SK-N-DZ (cell line): Measurements from ENCODE around the gene GRIP1.

Experiments used
- DNase-seq: peaks from one replicate; pipeline ENCODE4 v3.0.0-alpha.2; 2015; ENCODE audit warnings: low spot score

Gene GRIP1

DNA sequence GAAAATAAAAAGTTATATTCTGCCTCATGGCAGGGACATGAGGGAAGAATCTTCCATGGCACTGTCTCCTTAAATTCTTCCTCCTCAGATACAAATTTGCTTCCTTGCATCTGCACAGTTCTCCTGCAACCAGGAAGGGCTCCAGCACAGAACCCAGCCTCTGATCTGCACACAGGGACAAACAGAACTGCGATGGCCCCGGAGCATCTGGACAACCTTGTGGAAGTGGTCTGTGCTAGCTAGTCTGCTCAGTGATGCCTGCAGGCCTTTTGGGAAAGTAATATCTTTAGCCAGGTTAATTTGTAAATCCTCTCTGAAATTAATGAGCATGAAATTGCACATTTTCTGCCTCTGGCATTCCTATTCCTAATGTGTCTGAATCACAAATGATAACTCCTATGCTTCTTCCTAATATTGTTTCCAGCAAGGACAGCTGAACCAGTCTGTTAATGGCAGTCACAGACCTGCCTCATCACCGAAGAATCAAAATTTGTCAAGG is 74.8 kb downstream of the GRIP1 start:
- no peak for DNase-seq

- DNase-seq, result no peak
Observed at GRCh38 chr12:66603461-66603860, 75.4 kb downstream of the GRIP1 start.

DNA sequence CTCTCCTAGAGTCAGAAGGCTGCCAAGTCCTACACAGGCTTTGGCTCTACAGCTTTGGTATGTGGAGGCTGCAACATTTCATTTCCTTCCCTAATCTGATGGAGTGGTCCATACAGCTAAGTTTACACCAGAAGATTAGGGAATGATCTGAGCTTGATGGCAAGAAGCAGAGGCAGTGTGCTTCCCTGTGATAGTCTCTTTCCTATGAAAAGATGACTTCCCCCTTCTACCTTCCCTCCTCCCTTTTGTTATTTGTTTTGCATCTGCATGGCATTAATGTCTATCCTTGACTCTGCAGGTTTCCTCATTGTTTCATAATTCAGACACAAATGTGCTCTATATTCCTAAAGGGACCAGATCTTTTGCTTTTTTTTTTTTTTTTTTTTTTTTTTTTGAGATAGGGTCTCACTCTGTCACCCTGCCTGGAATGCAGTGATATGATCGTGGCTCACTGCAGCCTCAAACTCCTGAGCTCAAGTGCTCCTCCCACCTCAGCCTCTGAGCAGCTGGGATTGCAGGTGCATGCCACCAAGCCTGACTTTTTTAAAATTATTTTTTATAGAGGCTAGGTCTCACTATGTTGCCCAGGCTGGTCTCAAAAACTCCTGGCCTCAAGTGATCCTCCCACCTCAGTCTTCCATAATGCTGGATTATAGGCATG is 76.3 kb downstream of the GRIP1 start:
- no peak for DNase-seq

GRCh38 chr12:66600903-66601302 is 78.0 kb downstream of the GRIP1 start:
- no peak for DNase-seq

- no peak for DNase-seq
Observed at GRCh38 chr12:66599816-66600215, 79.1 kb downstream of the GRIP1 start.

DNA sequence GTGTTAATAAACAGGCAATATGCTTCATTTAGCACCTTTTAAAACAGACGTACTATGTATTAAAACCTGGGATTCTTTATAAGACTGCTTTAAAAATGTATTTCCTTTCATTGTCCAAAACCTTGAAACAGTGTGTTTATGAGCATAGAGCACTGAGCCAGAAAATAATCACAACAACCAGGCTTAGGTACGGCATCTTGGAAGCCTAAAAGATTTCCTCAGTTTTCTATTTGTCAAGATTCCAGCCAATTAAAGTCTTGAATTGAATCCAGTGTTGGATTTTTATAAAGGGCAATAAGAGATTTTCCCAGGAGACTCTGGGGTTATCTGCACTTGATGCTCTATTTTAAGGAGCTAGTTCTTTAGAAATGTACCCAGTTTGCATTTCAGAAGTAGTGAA is 80.3 kb downstream of the GRIP1 start:
- no peak for DNase-seq

DNA sequence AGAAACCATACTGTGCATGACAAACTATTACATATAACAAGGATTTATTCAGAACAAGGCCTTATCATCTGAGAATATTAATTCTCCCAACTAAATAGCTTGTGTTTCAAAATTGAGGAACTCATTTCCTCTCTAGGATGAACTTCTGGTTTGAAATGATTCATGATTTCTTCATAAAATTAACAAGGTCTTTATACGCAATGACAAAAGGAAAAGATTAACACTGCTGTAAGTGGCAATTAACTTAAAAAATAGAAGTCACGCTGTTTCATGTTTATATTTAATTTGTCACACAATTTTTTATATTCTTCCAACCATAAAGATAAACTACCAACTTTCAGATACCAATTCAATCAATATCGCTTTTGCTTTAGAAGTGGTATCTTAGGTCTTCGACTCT is 80.8 kb downstream of the GRIP1 start:
- no peak for DNase-seq

GRCh38 chr12:66596199-66596598 is 82.7 kb downstream of the GRIP1 start:
- no peak for DNase-seq

DNA sequence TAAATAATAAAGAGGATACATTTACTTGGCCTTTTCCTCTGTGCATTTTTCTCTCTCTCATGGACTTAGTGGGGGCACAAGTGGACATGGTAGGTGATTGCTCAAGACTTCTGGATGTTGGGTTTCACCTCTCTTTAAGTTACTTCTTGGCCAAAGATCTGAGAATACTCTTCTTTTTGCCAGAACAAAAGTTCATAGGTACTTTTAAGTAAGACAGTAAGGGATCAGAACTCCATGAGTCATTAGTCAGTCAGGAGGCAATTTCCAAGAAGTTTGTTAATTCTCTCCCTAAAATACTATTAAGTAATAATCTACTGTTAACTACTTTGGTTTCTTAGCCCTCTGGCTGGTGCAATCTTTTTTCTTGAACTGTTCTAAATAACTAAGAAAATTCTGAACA is 84.2 kb downstream of the GRIP1 start:
- DNase-seq, result no peak

GRCh38 chr12:66590275-66590985 is 88.4 kb downstream of the GRIP1 start:
- no peak for DNase-seq

GRCh38 chr12:66589095-66589494 is 89.8 kb downstream of the GRIP1 start:
- no peak for DNase-seq

DNA sequence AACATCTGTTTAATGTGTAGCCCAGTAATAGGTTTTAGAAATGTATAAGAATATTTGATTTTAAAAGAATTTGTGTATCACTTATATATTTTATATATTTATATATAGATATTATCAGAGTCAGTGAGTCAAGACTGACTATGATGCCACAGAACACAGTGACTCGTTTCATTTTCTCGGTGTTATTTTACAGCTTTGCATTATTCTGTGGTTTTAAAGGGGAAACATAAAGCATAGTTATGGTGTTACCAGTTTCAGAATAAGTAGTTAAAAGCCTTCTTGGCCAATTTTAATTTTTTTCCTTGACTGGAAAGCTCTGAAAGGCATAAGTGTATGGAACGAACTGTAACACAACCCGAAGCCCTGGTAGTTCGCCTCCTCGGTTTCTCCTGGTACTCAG is 91.0 kb downstream of the GRIP1 start:
- no peak for DNase-seq

DNA sequence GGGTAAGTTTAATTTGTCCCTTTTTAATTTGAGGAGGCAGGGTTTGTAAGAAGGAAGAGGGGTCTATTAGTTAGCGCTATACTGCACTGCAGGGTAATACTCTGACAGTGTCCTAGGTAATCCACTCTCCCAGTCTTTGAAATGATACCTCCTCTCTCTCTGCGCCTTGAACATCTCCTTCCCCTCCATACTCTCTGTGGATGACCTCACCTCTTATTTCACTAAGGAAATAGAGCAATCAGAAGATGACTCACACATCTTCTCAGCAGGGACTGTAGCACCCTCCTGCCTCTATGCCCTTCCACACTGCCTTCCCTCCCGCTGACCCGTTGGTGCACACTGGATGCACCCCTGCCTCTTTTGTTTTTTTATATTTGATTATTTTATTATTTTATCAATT is 94.2 kb downstream of the GRIP1 start:
- no peak for DNase-seq

DNA sequence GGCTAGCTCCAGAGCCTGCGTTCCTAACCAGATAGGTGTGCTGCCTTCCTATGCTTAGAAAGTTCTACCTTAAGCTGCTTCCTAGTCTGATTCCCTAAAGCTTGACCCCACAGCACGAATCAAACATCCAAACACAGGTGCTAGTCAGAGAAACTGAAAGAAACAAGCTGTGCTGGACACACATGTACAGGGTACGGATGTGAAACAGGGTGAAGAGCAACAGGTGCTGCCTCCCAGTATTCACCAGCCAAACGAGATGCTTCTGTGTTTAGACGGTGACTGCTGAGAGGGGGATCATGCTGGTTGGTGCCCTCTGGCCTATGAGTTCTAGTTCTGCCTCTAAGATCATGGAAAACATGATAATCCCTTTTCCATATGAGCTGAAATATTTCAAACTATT is 105.3 kb downstream of the GRIP1 start:
- DNase-seq, result no peak

- no peak for DNase-seq
Observed at GRCh38 chr12:66572845-66573244, 106.0 kb downstream of the GRIP1 start.

GRCh38 chr12:66571361-66571915 is 107.4 kb downstream of the GRIP1 start:
- DNase-seq, result no peak

DNA sequence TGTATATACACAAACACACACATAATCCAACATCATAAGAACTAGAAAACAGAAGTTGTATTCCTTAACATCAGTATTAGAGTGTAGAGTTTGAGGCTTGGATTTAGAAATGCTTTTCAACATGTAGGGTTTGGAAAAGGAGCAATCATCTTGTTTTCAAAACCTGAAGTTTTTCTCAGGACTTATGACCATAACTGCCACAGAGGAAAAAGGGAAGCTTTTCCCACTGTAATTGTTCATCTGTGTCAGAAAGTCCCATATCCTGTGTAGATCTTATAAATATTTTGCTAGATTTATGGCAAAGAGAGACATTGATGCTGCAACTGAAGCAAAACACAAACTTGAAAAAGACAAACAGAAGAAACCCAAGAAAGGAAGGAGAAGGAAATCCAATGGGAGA is 115.7 kb downstream of the GRIP1 start:
- DNase-seq, result no peak

DNA sequence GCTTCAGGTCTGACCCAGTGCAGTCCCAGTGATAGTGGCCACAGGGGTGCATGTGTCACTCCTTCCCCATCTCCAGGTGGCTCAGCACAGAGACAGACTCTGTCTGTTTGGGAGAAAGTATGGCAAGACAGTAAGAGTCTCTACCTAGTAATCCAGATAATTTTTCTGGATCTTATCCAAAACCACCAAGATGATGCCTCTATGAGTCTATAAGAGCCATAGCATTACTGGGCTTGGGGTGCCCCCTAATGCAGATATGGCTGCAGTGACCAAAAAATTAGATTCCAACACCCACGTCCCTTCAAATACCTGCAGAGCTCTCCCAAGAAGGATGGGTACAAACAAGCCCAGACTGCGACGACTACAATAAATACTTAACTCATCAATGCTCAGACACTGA is 123.8 kb downstream of the GRIP1 start:
- no peak for DNase-seq

GRCh38 chr12:66552716-66553115 is 126.2 kb downstream of the GRIP1 start:
- no peak for DNase-seq

- DNase-seq, result no peak
Observed at GRCh38 chr12:66550626-66551025, 128.2 kb downstream of the GRIP1 start.

DNA sequence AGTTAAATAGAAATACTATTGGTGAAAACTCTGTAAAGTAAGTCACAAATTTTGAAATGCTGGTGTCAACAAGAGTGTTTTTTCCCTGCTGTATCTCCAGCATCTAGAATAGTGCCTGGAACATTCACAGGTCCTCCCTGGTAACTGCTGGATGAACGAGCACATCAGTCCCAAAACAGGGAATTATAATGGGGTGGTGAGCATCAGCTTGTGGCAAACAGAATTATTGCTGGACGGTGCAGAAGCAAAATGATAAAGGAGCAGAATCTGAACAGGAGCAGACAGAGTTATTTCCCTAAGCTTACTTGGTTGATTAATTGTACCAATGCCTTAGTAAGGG is 129.9 kb downstream of the GRIP1 start:
- no peak for DNase-seq

- no peak for DNase-seq
Observed at GRCh38 chr12:66548338-66549049, 130.4 kb downstream of the GRIP1 start.

DNA sequence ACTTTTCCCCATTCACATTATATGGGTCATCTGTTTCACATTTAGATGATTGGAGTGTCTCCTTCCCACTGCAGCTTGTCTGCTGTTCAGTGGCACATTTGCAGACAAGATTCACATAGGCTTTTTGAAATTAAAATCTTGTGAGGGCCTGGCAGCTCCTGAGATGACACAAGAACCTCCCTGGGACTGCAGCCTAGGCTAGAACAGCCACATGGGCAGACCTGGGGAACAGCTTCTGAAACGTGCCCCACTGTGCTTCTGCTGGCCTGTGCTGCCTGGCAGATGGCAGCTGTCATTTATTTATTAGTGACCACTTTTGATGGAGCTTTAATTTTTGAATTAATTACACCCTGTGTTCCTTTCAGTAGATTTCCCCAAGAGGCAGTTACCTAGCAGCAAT is 137.4 kb downstream of the GRIP1 start:
- peak; percentile 43 for DNase-seq
